Measurements from ENCODE around the gene RAB2B.
A peak's percentile ranks its signal among the peaks of the same experiment; 100 is the strongest.

Gene RAB2B

GRCh38 chr14:21476925-21477681 lies at the start of gene RAB2B, which contains the start of gene TOX4:
RAB2B (minus strand) TSS chr14:21476959; CDS start chr14:21476872, 87 bp downstream.
TOX4 (plus strand) TSS chr14:21477195; CDS start chr14:21477279, 84 bp downstream.
- Histone ChIP-seq H3K9me3 (no peaks in the 10 kb centered on the region), H3K9ac (peak within 1 kb of the TSS; percentile 90), H4K20me1 (peaks cover 44% of the 10 kb centered on the region), H3K27ac (peak within 1 kb of the TSS; percentile 79), H3K4me2 (peak within 1 kb of the TSS; percentile 92), H3K27me3 (no peaks in the 10 kb centered on the region), H3K4me1 (peaks cover 25% of the 10 kb centered on the region), H3K4me3 (peak within 1 kb of the TSS; percentile 98), H3K36me3 (peaks cover 55% of the 10 kb centered on the region)
- no peak for TF ChIP-seq Cebpa-rat (IDR thresholded peaks at IDR 0.05)

- H3K36me3 ChIP-seq: peaks cover 32% of the 10 kb centered on the region; the same call in 1 of the 2 replicates
- H3K4me1 ChIP-seq: peaks cover 27% of the 10 kb centered on the region
- H3K27ac ChIP-seq: peak within 1 kb of the TSS; percentile 68
- TF ChIP-seq Cebpa-rat (IDR thresholded peaks at IDR 0.05): no peak
- no peaks in the 10 kb centered on the region for H3K27me3 ChIP-seq
- H3K4me3 ChIP-seq: peak within 1 kb of the TSS; percentile 72
- peak within 1 kb of the TSS; percentile 78 for H3K9ac ChIP-seq
- no peaks in the 10 kb centered on the region for H4K20me1 ChIP-seq
- H3K4me2 ChIP-seq: peak within 1 kb of the TSS; percentile 85
- no peaks in the 10 kb centered on the region for H3K9me3 ChIP-seq
Measured at GRCh38 chr14:21525962-21526671, 49.4 kb upstream of the RAB2B start, which contains the start of gene SALL2. SALL2 (minus strand) TSS chr14:21526346; CDS start chr14:21526127, 219 bp downstream.

GRCh38 chr14:21525571-21525961 lies 48.8 kb upstream of the RAB2B start:
- no peaks in the 10 kb centered on the region for H3K9me3 ChIP-seq
- no peaks in the 10 kb centered on the region for H3K27me3 ChIP-seq
- peak overlapping the region; percentile 78 for H3K9ac ChIP-seq
- peak overlapping the region; percentile 72 for H3K4me3 ChIP-seq
- peaks cover 27% of the 10 kb centered on the region for H3K4me1 ChIP-seq
- peaks cover 32% of the 10 kb centered on the region; the same call in 1 of the 2 replicates for H3K36me3 ChIP-seq
- no peaks in the 10 kb centered on the region for H4K20me1 ChIP-seq
- no peak for TF ChIP-seq Cebpa-rat (IDR thresholded peaks at IDR 0.05)
- peak overlapping the region; percentile 68 for H3K27ac ChIP-seq
- peak overlapping the region; percentile 85 for H3K4me2 ChIP-seq

GRCh38 chr14:21524575-21525490 lies 48.1 kb upstream of the RAB2B start:
- peak overlapping the region; percentile 78; the same call in 1 of the 2 replicates for H3K9ac ChIP-seq
- peaks cover 32% of the 10 kb centered on the region; the same call in 1 of the 2 replicates for H3K36me3 ChIP-seq
- peaks cover 27% of the 10 kb centered on the region for H3K4me1 ChIP-seq
- no peaks in the 10 kb centered on the region for H3K9me3 ChIP-seq
- H3K27me3 ChIP-seq: no peaks in the 10 kb centered on the region
- H4K20me1 ChIP-seq: no peaks in the 10 kb centered on the region
- H3K4me3 ChIP-seq: peak overlapping the region; percentile 72
- no peak for TF ChIP-seq Cebpa-rat (IDR thresholded peaks at IDR 0.05)
- peak overlapping the region; percentile 85 for H3K4me2 ChIP-seq
- 0 out of 2 replicates have a peak overlapping the region, but pooled peaks have one; percentile 27 for H3K27ac ChIP-seq

- H3K27me3 ChIP-seq: no peaks in the 10 kb centered on the region
- H4K20me1 ChIP-seq: no peaks in the 10 kb centered on the region
- H3K4me2 ChIP-seq: no peak overlapping the region
- H3K36me3 ChIP-seq: peaks cover 32% of the 10 kb centered on the region; the same call in 1 of the 2 replicates
- H3K9me3 ChIP-seq: no peaks in the 10 kb centered on the region
- H3K4me3 ChIP-seq: no peak overlapping the region
- H3K4me1 ChIP-seq: peaks cover 27% of the 10 kb centered on the region
- no peak for TF ChIP-seq Cebpa-rat (IDR thresholded peaks at IDR 0.05)
- H3K9ac ChIP-seq: no peak overlapping the region
- no peak overlapping the region for H3K27ac ChIP-seq
Measured at GRCh38 chr14:21523203-21523602, 46.4 kb upstream of the RAB2B start.

- no peak for TF ChIP-seq Cebpa-rat (IDR thresholded peaks at IDR 0.05)
- Histone ChIP-seq H3K9ac (no peak overlapping the region), H3K9me3 (no peaks in the 10 kb centered on the region), H3K4me1 (peaks cover 13% of the 10 kb centered on the region), H4K20me1 (no peaks in the 10 kb centered on the region), H3K36me3 (peaks cover 32% of the 10 kb centered on the region; the same call in 1 of the 2 replicates), H3K27ac (no peak overlapping the region), H3K4me3 (no peak overlapping the region), H3K4me2 (no peak overlapping the region), H3K27me3 (no peaks in the 10 kb centered on the region)
Measured at GRCh38 chr14:21521501-21521900, 44.7 kb upstream of the RAB2B start.

GRCh38 chr14:21520767-21521166 lies 44.0 kb upstream of the RAB2B start:
- H3K4me3 ChIP-seq: no peak overlapping the region
- peaks cover 12% of the 10 kb centered on the region for H3K4me1 ChIP-seq
- H3K27me3 ChIP-seq: no peaks in the 10 kb centered on the region
- no peak overlapping the region for H3K27ac ChIP-seq
- no peaks in the 10 kb centered on the region for H4K20me1 ChIP-seq
- peaks cover 32% of the 10 kb centered on the region; the same call in 1 of the 2 replicates for H3K36me3 ChIP-seq
- no peak for TF ChIP-seq Cebpa-rat (IDR thresholded peaks at IDR 0.05)
- H3K9ac ChIP-seq: no peak overlapping the region
- H3K9me3 ChIP-seq: no peaks in the 10 kb centered on the region
- no peak overlapping the region for H3K4me2 ChIP-seq

GRCh38 chr14:21518725-21519124 lies 42.0 kb upstream of the RAB2B start:
- Histone ChIP-seq H3K4me1 (no peaks in the 10 kb centered on the region), H4K20me1 (no peaks in the 10 kb centered on the region), H3K36me3 (peaks cover 23% of the 10 kb centered on the region; the same call in 1 of the 2 replicates), H3K9ac (no peak overlapping the region), H3K9me3 (no peaks in the 10 kb centered on the region), H3K4me3 (no peak overlapping the region), H3K4me2 (no peak overlapping the region), H3K27ac (no peak overlapping the region), H3K27me3 (no peaks in the 10 kb centered on the region)
- no peak for TF ChIP-seq Cebpa-rat (IDR thresholded peaks at IDR 0.05)

GRCh38 chr14:21514341-21514740 lies 37.6 kb upstream of the RAB2B start:
- Histone ChIP-seq H3K9me3 (no peaks in the 10 kb centered on the region), H3K27me3 (no peaks in the 10 kb centered on the region), H4K20me1 (no peaks in the 10 kb centered on the region), H3K4me1 (peaks cover 13% of the 10 kb centered on the region), H3K4me2 (no peak overlapping the region), H3K27ac (no peak overlapping the region), H3K9ac (no peak overlapping the region), H3K36me3 (peaks cover 1% of the 10 kb centered on the region; the same call in 1 of the 2 replicates), H3K4me3 (no peak overlapping the region)
- no peak for TF ChIP-seq Cebpa-rat (IDR thresholded peaks at IDR 0.05)

Measured in BLaER1 (cell line).